ENCODE measurements around the gene ELAVL1. TPM values are rescaled to one million over a fixed set of nuclear protein-coding genes. Genes with fewer than 3 reads are reported as not detected.

Gene ELAVL1
- total RNA-seq, 1 experiment from 2014 or later: 85.4 TPM

Other genes starting within 250 kb of the ELAVL1 start
- gene CLEC4M, start 242.4 kb downstream of the ELAVL1 start, total RNA-seq (2014; rRNA removed; shearing (Covaris generic)): not detected in 2 replicates
- 3.5 and 5.0 TPM in 2 replicates for gene EVI5L, start 175.4 kb downstream of the ELAVL1 start, total RNA-seq (2014; rRNA removed; shearing (Covaris generic))
- 0.14 and 0.22 TPM in 2 replicates for gene PRR36, start 131.3 kb downstream of the ELAVL1 start, total RNA-seq (2014; rRNA removed; shearing (Covaris generic))
- 1.6 and 4.0 TPM in 2 replicates for gene LRRC8E, start 117.1 kb downstream of the ELAVL1 start, total RNA-seq (2014; rRNA removed; shearing (Covaris generic))
- 21.1 and 24.3 TPM in 2 replicates for gene MAP2K7, start 101.8 kb downstream of the ELAVL1 start, total RNA-seq (2014; rRNA removed; shearing (Covaris generic))
- 1.7 TPM in 1 of 2 replicates, not detected in the other for gene TGFBR3L, start 90.8 kb downstream of the ELAVL1 start, total RNA-seq (2014; rRNA removed; shearing (Covaris generic))
- gene SNAPC2, start 85.3 kb downstream of the ELAVL1 start, total RNA-seq (2014; rRNA removed; shearing (Covaris generic)): 25.5 and 25.9 TPM in 2 replicates
- 5.0 and 10.7 TPM in 2 replicates for gene CTXN1, start 79.5 kb downstream of the ELAVL1 start, total RNA-seq (2014; rRNA removed; shearing (Covaris generic))
- 110 and 131 TPM in 2 replicates for gene TIMM44, start 62.0 kb downstream of the ELAVL1 start, total RNA-seq (2014; rRNA removed; shearing (Covaris generic))
- 1.9 TPM in 1 of 2 replicates, not detected in the other for gene CCL25, start 47.1 kb upstream of the ELAVL1 start, total RNA-seq (2014; rRNA removed; shearing (Covaris generic))
- 13.7 and 15.9 TPM in 2 replicates for gene FBN3, start 144.0 kb upstream of the ELAVL1 start, total RNA-seq (2014; rRNA removed; shearing (Covaris generic))
- gene CERS4, start 203.7 kb upstream of the ELAVL1 start, total RNA-seq (2014; rRNA removed; shearing (Covaris generic)): 116 and 117 TPM in 2 replicates

All from H7 (cell line).